ENCODE measurements around the gene EARS2.

DNA sequence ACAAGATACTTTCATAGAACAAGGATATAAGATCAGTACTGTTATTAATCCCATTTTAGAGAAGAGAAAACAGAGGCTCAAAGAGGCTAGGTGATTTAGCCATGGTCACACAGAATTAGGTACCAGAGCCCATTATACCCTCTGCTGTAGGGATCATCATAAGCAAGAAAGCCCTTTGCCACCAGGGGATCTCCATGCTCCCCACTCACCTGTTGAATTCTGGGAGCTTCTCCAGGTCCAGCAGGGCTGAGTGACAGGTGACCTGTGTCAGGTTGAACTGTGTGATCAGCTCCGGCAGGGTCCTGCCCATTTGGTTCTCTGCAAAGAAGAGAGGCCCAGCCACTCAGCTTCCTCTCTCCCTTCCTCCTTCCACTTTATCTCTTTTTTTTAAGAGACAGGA is 24.7 kb downstream of the EARS2 start:
- TF ChIP-seq, protein P1, sequence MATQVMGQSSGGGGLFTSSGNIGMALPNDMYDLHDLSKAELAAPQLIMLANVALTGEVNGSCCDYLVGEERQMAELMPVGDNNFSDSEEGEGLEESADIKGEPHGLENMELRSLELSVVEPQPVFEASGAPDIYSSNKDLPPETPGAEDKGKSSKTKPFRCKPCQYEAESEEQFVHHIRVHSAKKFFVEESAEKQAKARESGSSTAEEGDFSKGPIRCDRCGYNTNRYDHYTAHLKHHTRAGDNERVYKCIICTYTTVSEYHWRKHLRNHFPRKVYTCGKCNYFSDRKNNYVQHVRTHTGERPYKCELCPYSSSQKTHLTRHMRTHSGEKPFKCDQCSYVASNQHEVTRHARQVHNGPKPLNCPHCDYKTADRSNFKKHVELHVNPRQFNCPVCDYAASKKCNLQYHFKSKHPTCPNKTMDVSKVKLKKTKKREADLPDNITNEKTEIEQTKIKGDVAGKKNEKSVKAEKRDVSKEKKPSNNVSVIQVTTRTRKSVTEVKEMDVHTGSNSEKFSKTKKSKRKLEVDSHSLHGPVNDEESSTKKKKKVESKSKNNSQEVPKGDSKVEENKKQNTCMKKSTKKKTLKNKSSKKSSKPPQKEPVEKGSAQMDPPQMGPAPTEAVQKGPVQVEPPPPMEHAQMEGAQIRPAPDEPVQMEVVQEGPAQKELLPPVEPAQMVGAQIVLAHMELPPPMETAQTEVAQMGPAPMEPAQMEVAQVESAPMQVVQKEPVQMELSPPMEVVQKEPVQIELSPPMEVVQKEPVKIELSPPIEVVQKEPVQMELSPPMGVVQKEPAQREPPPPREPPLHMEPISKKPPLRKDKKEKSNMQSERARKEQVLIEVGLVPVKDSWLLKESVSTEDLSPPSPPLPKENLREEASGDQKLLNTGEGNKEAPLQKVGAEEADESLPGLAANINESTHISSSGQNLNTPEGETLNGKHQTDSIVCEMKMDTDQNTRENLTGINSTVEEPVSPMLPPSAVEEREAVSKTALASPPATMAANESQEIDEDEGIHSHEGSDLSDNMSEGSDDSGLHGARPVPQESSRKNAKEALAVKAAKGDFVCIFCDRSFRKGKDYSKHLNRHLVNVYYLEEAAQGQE (IDR thresholded peaks at IDR 0.05; ENCODE audit: borderline replicate concordance): no peak
- TF ChIP-seq, protein P2, sequence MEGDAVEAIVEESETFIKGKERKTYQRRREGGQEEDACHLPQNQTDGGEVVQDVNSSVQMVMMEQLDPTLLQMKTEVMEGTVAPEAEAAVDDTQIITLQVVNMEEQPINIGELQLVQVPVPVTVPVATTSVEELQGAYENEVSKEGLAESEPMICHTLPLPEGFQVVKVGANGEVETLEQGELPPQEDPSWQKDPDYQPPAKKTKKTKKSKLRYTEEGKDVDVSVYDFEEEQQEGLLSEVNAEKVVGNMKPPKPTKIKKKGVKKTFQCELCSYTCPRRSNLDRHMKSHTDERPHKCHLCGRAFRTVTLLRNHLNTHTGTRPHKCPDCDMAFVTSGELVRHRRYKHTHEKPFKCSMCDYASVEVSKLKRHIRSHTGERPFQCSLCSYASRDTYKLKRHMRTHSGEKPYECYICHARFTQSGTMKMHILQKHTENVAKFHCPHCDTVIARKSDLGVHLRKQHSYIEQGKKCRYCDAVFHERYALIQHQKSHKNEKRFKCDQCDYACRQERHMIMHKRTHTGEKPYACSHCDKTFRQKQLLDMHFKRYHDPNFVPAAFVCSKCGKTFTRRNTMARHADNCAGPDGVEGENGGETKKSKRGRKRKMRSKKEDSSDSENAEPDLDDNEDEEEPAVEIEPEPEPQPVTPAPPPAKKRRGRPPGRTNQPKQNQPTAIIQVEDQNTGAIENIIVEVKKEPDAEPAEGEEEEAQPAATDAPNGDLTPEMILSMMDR (IDR thresholded peaks at IDR 0.05; ENCODE audit: poor library complexity, severe bottlenecking): no peak
- TF ChIP-seq TAF1 (IDR thresholded peaks at IDR 0.05; ENCODE audit: low read depth): no peak
- TF ChIP-seq POLR2AphosphoS5 (IDR thresholded peaks at IDR 0.05): no peak
- no peak for TF ChIP-seq EP300 (conservative IDR thresholded peaks at IDR 0.05; ENCODE audit: poor library complexity, severe bottlenecking)
- TF ChIP-seq EZH2 (IDR thresholded peaks at IDR 0.05; ENCODE audit: borderline replicate concordance, insufficient read depth, low read length, poor library complexity, severe bottlenecking): no peak
- TF ChIP-seq SMC3 (conservative IDR thresholded peaks at IDR 0.05; ENCODE audit: poor library complexity): no peak
- no peak for TF ChIP-seq RAD21 (conservative IDR thresholded peaks at IDR 0.05)
